Measurements from ENCODE around the gene GRIK4.
"Not testable (repeated sequence)": the region's sequence is repeated elsewhere in the genome, so short reads cannot be mapped to it uniquely, and the experiment has no call there.

GRIK4 gene, protein sequence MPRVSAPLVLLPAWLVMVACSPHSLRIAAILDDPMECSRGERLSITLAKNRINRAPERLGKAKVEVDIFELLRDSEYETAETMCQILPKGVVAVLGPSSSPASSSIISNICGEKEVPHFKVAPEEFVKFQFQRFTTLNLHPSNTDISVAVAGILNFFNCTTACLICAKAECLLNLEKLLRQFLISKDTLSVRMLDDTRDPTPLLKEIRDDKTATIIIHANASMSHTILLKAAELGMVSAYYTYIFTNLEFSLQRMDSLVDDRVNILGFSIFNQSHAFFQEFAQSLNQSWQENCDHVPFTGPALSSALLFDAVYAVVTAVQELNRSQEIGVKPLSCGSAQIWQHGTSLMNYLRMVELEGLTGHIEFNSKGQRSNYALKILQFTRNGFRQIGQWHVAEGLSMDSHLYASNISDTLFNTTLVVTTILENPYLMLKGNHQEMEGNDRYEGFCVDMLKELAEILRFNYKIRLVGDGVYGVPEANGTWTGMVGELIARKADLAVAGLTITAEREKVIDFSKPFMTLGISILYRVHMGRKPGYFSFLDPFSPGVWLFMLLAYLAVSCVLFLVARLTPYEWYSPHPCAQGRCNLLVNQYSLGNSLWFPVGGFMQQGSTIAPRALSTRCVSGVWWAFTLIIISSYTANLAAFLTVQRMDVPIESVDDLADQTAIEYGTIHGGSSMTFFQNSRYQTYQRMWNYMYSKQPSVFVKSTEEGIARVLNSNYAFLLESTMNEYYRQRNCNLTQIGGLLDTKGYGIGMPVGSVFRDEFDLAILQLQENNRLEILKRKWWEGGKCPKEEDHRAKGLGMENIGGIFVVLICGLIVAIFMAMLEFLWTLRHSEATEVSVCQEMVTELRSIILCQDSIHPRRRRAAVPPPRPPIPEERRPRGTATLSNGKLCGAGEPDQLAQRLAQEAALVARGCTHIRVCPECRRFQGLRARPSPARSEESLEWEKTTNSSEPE

DNA sequence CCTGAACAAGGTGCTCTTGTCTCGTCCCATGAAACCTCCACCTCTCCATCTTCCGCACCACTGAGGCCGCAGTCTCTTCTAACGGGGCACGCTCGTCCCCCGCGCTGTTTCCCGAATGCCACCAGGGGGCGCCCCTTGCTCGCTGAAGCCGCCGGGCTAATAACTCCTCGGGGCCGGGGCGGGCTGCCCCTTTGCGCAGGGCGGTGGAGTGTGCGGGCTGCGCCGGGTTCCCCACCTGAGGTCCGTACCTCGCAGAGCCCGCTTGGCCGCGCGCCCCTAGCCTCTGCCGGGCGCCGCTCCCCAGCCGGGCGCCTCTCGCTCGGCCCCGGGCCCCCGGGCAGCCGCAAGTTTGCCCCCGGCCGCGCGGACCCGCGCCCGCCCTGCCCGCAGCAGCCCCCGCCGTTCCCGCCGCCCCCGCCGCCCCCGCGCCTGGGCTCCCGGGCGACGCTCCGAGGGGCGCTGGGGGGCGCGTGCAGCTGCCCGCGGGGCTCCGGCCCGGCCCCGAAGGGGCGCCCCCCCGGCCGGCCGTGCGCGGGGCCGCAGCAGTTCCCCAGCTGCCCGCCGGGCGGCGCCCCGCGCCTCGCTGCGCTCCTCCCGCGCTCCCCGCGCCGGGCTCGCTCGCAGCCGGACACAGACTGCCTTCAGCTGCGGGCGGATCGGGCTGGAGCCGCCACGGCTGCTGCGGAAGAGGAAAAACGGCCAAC is at the start of gene GRIK4:
TSS of gene GRIK4 (plus strand) at position 633 of the 704 bp plus-strand sequence. CDS start 148,571 bp downstream, outside the sequence.
- peak; percentile 80 for DNase-seq

DNA sequence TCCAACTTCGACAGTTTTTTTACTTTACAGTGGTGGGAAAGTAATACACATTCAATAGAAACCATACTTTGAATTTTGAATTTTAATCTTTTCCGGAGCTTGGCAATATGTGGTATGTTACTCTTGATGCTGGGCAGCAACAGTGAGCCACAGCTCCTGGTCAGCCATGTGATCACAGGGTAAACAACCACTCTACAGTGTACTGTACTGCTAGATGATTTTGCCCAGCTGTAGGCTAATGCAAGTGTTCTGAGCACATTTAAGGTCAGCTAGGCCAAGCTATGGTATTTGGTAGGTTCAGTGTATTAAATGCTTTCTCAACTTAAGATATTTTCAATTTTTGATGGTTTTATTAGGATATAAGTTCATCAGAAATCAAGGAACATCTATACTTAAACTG is 48.7 kb upstream of the GRIK4 start:
- no peak for DNase-seq

DNA sequence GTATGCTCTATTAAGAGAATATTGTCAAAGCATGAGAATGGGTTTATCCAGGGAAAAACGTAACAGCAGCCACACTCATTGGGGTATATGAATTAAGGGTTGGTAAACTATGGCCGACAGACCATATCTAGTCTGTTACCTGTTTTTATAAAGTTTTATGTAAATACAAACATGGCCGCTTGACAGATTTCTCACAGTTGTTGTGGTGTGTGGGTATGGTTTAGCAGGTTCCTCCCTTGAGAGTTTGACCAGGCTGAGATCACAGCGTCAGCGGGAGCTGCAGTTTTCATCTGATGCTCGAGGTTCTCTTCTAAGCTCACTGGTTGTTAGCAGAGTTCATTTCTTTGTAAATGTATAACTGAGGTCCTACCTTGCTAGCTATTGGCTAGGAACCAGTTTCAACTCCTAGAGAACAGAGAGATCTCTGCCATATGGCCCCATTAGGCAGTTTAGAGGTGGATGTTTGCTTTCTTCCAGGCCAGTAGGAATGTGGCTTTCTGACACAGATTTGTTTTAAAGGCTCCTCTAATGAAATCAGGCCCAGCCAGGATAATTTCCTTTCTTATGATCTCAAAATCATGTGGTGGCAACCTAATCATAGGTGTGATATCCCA is 45.5 kb upstream of the GRIK4 start:
- no peak for DNase-seq

DNA sequence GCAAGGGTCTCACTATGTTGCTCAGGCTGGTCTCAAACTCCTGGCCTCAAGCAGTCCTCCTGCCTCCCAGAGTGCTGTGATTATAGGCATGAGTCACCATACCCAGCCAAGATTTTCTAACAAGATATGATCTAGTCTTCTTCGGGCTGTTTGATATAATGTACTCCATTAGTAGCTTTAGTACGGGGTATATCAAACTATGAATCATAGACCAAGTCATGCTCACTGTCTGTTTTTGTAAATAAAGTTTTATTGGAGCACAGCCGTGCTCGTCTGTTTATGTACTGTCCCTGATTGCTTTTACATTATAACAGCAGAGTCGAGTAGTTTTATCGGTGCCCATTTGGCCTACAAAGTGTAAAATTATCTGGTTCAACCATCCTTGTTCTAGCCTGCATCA is 43.9 kb upstream of the GRIK4 start:
- DNase-seq, result no peak

DNA sequence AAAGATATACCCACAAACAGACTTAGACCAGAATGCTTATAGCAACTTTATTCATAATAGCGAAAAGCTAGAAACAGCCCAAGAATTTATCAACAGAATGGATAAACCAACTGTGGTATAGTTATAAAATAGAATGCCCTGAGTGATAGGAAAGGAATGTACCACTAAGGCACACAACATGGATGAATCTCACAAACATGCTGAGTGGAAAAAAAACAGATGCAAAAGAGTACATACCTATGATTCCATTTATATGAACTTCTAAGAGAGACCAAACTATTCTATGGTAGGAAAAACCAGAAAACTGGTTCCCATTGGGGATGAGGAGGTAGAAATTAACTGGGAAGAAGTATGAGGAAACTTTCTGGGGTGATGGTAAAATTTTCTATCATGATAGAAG is 40.4 kb upstream of the GRIK4 start:
- no peak for DNase-seq

DNA sequence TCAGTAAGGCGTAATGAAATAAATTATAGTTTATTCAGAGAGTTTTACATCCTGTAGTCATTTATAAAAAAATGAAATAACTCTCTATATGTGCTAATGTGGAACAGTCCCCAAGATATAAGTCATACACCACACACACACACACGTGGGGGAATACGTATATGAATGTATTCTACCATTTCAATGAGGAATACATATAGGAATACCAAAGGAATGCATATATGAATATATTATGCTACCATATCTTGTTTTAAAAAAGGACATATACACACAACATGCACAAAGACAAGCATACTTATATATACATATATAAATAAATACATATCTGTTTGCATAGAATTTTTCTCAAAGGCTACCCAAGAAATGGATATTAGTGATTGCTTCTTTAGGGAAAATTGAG is 39.6 kb upstream of the GRIK4 start:
- no peak for DNase-seq

DNA sequence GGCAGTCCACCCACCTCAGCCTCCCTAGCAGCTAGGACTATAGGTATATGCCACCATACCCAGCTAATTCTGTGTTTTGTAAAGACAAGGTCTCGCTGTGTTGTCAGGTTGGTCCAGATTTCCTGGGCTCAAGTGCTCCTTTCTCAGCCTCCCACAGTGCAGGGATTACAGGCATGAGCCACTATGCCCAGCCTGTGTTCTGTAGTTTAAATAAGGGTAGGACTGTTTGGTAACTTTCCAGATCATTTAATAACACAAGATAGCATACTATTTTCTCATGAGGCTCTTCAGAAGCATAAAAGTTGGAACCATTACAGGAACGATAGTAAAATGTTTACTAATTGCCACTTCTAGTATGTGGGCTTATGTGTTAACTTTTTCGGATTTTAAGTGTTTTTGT is 38.0 kb upstream of the GRIK4 start:
- DNase-seq, result no peak

DNA sequence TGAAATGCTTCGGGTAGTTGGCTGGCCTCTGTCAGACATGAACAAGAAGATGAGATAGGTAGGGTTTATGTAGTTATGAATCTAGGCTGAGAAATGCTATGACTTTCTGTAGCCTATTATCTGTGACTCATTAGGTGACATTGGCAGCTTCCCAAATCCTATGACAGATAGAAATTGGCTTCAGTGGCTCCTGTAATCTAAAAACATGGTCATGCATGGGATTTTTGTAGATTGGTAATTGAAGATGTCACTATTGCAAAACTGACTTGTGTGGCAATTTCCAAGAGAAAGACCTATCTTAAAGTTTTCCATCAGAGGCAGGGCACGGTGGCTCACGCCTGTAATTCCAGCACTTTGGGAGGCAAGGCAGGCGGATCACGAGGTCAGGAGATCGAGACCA is 29.4 kb upstream of the GRIK4 start:
- DNase-seq, result no peak

DNA sequence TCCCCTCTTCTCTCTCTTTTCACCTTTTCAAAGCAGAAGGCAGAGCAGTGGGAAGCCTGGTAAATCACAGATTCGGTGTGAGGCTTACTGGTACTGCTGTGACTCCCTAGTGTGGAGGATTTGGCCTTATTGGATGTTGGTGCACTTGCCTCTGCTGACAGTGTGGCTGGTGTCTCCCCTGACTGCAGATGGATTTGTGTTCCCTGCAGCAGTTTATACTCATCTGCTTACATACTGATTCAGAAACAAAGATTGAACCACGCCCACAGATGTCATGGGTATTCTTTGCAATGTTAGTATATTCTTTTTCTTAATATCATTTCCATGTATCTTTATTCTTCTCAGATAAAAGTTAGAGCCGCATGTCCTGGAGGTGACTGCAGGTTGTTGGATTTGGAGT is 26.8 kb upstream of the GRIK4 start:
- no peak for DNase-seq

DNA sequence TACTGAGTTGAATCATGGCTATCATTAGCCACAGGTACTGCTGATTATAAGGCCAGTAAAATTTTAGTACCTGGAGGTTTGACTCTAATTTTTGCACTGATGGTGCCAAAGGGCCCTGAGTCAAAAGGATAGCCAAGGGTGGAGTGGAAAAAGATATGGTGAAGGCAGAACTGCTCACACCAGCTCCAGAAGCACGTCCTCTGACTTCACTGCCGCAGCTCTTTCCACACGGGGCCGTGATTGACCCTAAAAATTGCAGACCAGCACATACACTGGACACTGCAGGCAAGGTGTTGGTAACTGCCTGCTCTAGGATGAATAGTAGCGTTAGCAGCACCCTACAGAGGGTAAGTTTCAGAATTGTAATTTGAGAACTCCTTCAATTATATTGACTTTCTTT is 25.4 kb upstream of the GRIK4 start:
- no peak for DNase-seq

DNA sequence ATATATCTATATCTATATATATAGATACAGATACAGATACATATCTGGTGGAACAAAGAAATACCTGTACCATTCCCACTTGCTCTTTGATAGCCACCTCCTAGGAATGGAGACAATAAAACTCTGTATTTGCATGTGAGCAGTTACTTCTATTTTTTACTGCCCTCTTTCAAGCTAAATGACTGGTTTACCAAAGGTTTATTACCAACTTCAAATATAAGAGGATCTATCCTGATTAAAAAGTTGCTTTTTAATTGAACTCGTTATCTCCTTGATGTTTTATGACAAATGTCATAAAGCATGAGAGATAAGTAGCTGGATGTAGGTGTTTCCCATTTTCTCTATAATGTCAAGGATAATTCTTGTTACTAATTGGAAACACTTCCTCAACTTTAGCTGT is 21.7 kb upstream of the GRIK4 start:
- DNase-seq, result no peak

DNA sequence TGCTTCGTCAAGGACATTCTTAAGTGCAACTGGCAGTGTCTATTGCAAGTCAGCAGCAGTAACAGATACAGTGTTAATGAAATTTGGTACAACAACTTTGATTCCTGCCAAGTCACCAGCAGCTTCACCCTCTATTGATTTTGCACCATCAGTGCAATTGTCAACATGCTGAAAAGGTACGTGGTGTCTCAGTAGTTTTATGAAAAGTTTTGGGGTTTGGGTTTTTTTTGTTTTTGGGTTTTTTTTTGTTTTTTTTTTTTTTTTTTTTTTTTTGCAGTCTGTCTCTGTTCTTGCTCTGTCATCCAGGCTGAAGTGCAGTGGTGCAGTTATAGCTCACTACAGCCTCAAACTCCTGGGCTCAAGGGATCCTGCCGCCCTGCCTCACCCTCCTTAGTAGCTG is 19.1 kb upstream of the GRIK4 start:
- no peak for DNase-seq

DNA sequence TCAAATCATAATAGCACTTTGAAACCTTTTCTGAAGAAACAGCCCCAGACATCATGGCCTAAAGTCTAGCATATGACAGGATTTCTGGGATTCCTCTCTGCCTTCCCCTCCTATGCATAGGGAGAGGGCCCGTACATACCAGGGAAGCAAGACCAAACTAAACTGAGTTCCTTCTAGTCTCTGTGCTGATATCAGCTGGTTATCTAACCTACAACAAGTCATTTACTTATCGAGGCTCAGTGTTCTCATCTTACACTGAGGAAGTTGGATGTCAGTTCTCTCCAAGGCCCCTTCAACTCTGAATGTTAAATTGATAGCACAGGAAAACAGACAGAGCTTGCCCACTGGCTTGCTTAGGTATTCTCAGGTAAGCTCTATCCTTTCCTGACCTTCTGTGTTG is 17.0 kb upstream of the GRIK4 start:
- no peak for DNase-seq

DNA sequence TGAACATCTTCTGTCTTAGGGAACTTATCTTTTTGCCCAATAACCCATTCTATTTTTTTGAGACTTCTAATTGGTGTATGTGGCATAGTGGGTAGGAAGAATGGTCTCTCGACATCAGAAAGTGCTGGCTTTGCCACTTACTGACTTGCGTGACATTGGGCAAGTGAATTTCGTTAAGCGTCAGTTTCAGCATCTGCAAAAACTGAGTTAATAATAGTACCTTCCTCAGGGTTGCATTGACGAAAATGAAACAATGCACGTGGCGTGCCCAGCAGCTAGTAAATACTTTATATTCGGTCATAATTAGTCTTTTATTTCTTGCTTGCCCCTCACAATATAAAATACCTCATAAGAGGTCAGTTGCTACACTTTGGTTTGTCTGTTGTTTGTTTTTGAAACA is 12.5 kb upstream of the GRIK4 start:
- DNase-seq, result no peak

DNA sequence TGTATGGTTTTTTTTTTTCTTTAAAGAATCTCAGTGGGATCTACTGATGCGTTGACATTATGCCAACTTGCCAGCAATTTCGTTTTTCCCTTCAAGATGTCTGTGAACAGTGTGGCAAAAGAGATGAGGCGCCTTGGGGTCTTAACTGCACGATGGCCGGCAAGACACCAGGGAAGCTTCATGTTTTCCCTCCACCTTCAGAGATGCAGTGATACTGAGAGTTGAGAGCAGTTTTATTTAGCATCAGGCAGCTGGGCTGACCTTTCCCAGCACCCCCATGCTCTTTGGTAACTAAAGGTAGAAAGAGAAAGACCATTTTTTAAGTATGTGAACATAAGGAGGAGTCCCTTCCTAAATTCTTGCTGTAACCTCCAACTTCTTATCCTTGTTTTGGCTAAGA is 11.7 kb upstream of the GRIK4 start:
- DNase-seq, result no peak

DNA sequence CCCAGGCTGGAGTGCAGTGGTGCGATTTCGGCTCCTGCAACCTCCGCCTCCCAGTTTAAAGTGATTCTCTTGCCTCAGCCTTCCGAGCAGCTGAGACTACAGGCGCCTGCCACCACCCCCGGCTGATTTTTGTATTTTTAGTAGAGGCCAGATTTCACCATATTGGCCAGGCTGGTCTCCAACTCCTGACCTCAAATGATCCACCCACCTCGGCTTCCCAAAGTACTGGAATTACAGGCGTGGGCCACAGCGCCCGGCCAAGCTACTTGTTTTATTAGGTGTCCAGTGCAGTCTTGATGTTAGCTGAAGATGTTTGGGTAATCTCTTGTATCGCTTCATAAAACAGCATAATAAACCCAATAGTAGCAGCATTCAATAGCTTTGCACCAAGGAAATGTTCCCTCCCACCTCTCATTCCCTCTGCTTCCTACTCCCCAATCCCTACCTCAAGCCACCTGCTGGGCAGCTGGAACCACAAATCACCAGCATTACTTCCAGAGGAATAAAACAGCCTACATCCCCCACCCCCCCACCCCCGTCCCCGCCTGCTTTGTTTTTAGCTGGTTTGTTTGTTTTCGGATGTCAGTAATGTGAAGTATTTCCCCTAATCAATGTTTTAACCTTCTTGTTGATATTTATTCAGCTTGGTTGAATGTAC is 11.0 kb upstream of the GRIK4 start:
- no peak for DNase-seq

DNA sequence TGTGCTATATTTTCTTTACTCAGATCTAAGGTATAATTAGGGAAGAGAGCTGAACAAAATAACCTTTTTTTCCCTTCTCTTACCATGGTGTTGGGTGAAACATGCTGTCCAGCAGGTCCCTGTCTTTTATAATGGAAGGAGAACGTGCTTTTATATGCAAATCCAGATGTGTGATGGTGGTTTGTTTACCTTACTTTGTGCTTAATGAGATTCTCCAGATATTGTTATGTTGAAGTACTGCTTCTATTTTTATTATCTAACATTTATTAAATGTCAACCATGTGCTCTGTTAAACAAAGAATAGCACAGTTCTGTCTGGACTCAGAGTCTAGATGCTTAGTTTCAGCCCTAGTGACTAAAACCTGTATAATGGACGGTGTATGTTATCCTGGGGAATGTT is 10.1 kb upstream of the GRIK4 start:
- DNase-seq, result no peak

DNA sequence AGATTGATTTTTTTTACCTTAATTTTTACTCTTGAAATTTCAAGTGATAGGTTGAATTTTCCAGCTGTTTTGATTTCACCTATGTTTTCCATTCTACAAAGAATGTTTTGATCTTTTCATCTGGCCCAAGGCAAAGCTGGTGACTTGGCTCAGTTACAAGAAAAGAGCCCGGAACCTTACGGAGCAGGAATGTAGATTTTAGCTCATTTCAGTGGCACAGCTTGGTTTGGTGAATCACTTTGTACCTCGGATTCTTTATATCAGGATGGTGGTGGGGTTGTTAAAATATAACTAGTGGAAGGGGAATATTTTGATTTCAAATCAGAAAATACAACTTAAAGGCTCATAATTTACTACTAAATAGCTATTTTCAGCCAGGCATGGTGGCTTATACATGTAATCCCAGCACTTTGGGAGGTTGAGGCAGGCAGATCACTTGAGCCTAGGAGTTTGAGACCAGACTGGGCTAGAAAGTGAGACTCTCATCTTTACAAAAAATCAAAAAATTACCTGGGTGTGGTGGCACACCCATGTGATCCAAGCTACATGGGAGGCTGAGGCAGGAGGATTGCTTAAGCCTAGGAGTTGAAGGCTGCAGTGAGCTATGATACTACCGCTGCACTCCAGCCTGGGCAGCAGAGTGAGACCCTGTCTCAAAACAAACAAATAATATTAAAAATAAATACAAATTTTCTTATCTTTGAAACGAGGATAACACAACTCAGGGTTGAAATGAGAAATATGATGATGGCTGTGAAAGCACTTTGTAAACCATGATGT is 9.4 kb upstream of the GRIK4 start:
- DNase-seq, result no peak

DNA sequence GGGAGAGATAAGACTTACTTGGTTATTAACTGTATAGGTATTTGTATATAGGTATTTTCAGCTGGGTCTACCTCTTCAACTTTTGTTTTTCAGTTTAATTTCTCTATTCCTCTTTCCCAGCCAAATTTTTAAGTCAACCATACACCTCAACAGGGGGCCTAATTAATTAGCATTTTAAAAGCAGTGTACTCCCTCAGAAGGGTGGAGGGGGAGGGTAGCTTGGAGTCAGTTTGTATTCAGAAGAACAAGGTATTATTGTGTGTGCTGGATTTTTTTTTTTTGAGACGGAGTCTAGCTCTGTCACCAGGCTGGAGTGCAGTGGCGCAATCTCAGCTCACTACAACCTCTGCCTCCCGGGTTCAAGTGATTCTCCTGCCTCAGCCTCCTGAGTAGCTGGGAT is 8.0 kb upstream of the GRIK4 start:
- not testable (repeated sequence) for DNase-seq

DNA sequence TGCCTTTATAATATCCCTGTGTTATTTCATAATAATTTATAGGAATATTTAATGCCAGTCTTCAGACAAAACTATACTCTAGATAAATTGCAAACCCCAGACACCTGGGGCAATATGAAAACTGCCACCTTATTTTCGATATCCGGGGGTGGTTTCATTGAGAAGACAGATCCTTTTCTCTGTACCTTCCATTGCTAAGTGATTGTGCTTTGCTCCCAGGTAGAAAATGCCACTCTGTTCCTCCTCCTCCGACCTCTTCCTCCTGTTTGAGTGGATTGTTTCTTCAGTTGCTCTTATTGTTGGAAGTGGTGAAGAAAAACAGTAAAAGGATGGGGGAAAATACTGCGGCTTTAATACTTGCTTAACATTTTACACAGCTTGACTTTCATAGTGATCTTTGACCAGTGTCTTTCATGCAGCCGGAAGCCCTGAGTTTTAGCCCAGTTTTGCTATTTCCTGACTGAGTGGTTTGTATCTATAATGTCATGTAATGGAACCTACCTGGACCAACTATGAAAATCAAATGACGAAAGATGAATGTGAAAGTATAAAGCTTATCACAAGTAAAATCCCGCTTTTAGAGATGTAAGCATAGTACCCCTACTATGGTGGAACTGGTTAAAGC is 5.6 kb upstream of the GRIK4 start:
- no peak for DNase-seq
